MCF 10A (cell line): Measurements from ENCODE around the gene NPPA. TPM values are rescaled to one million over a fixed set of nuclear protein-coding genes. Genes with fewer than 3 reads are reported as not detected.

Source experiments
- BruUV-seq: library from RNA; stranded (reverse); fragments of 400-500 nt; replicated peaks from 2 replicates; lab custom pipeline; 2021; lab: Mats Ljungman, UMichigan
- CTCF ChIA-PET: fragments of 300-600 bp; sonication (Branson Sonifier 250); formaldehyde crosslinking; extraction: SDS; loops from one replicate; lab custom pipeline; 2021; ENCODE audit warnings: antibody characterized with exemption, inconsistent platforms; lab: Yijun Ruan, JAX
- POLR2A ChIA-PET: fragments of 300-600, 350-650 bp; sonication (Branson Sonifier 250); formaldehyde crosslinking; extraction: SDS; loops from one replicate; lab custom pipeline; 2020; ENCODE audit warnings: antibody characterized with exemption, inconsistent platforms; lab: Yijun Ruan, JAX
- DNase-seq: peaks from one replicate; pipeline ENCODE4 v3.0.0-alpha.2; 2018; ENCODE audit not compliant: unreplicated experiment
- H3K27ac Mint-ChIP-seq: one replicate; pipeline ENCODE4 v1.8.0; 2022; ENCODE audit warnings: mild to moderate bottlenecking, low read depth, mixed read lengths; ENCODE audit not compliant: unreplicated experiment
- H3K27me3 Mint-ChIP-seq: one replicate; pipeline ENCODE4 v1.8.0; 2022; ENCODE audit warnings: mixed read lengths; ENCODE audit not compliant: insufficient read depth, unreplicated experiment
- H3K36me3 Mint-ChIP-seq: one replicate; pipeline ENCODE4 v1.8.0; 2022; ENCODE audit warnings: mild to moderate bottlenecking, moderate library complexity, mixed read lengths; ENCODE audit not compliant: insufficient read depth, unreplicated experiment
- H3K4me1 Mint-ChIP-seq: one replicate; pipeline ENCODE4 v1.8.0; 2022; ENCODE audit warnings: mixed read lengths; ENCODE audit not compliant: insufficient read depth, unreplicated experiment
- H3K4me3 Mint-ChIP-seq: one replicate; pipeline ENCODE4 v1.8.0; 2022; ENCODE audit warnings: mild to moderate bottlenecking, moderate library complexity, mixed read lengths; ENCODE audit not compliant: unreplicated experiment
- H3K9me3 Mint-ChIP-seq: one replicate; pipeline ENCODE4 v1.8.0; 2022; ENCODE audit warnings: mixed read lengths; ENCODE audit not compliant: unreplicated experiment
- intact Hi-C: fragments of 100-400 bp; cut with micrococcal nuclease; formaldehyde crosslinking; loops from 2 replicates; pipeline ENCODE4 v1.14.1; 2022
- total RNA-seq: library from RNA; stranded (reverse); gene quantifications from 2 replicates; pipeline ENCODE4 v1.2.3, GENCODE V29; 2022
- TF ChIP-seq, protein P1 (sequence below): fragments of 200-600 bp; IDR thresholded peaks from one replicate; pipeline ENCODE4 v1.8.0; 2022; ENCODE audit warnings: antibody characterized with exemption, mild to moderate bottlenecking; ENCODE audit not compliant: unreplicated experiment

Gene NPPA
- total RNA-seq, 1 experiment from 2014 or later, result not detected

DNA sequence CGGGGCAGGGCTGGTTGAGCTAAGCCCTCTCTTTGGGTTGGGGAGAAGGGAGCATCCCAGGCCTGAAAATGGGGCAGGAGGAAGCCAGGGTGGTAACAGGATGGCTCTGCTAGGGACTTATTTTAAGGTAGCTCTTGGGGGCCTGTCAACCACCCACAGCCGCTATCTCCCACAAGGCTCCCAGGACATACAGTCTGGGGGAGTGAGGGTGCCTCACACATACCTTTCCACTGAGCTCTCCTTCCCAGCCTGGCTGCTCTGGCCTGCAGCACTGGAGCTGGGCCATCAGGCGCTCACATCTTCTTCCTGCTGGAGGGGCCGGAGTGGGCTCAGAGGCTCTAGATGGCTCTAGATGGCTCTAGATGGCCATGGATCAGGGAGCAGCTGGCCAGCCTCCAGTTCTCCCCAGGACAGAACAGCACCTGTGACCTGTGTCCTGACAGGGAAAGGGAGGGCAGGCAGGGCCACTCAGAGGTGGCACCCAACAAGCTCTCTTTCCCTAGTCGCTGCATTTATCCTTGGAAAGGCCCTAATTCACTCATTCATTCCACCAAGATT is 22.1 kb upstream of the NPPA start:
- Mint-ChIP-seq H3K9me3 (no peaks in the 10 kb centered on the region), H3K4me1 (no peaks in the 10 kb centered on the region), H3K27ac (no peak overlapping the region), H3K4me3 (no peak overlapping the region), H3K27me3 (peaks cover 72% of the 10 kb centered on the region), H3K36me3 (peaks cover 7% of the 10 kb centered on the region)
- CTCF ChIA-PET, result interaction anchor here (0.7 to 1.3 kb wide), 3 partner anchors 15 to 25 kb away, joined by 3 read pairs; no protein-coding TSS in a partner anchor
- no TSS peak for BruUV-seq
- no peak for DNase-seq
- POLR2A ChIA-PET, result interaction anchor here (1.4 kb wide), 1 partner anchor 38 kb away, joined by 5 read pairs; no protein-coding TSS in a partner anchor
- intact Hi-C loops, result no loop called here
- TF ChIP-seq, protein P1, sequence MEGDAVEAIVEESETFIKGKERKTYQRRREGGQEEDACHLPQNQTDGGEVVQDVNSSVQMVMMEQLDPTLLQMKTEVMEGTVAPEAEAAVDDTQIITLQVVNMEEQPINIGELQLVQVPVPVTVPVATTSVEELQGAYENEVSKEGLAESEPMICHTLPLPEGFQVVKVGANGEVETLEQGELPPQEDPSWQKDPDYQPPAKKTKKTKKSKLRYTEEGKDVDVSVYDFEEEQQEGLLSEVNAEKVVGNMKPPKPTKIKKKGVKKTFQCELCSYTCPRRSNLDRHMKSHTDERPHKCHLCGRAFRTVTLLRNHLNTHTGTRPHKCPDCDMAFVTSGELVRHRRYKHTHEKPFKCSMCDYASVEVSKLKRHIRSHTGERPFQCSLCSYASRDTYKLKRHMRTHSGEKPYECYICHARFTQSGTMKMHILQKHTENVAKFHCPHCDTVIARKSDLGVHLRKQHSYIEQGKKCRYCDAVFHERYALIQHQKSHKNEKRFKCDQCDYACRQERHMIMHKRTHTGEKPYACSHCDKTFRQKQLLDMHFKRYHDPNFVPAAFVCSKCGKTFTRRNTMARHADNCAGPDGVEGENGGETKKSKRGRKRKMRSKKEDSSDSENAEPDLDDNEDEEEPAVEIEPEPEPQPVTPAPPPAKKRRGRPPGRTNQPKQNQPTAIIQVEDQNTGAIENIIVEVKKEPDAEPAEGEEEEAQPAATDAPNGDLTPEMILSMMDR, result no peak

DNA sequence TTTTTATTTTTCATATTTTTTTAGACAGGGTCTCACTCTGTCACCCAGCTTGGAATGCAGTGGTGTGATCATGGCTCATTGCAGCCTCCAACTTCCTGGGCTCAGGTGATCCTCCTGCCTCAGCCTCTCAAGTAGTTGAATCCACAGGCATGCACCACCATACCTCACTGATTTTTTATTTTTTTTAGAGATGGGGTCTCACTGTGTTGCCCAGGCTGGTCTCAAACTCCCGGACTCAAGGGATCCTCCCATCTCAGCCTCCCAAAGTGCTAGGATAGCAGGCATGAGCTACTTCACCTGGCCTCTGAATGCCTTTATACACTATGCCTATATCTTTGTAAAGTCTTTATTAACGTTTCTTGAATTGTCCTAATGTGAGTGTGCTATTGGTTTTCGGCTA is 21.5 kb upstream of the NPPA start:
- H3K27ac Mint-ChIP-seq, result no peak overlapping the region
- peaks cover 68% of the 10 kb centered on the region for H3K27me3 Mint-ChIP-seq
- no peak for DNase-seq
- H3K36me3 Mint-ChIP-seq, result peaks cover 7% of the 10 kb centered on the region
- ChIA-PET CTCF (interaction anchor here (0.9 to 1.3 kb wide), 2 partner anchors 14 to 24 kb away, joined by 3 read pairs; no protein-coding TSS in a partner anchor), POLR2A (no interaction called here)
- H3K4me1 Mint-ChIP-seq, result no peaks in the 10 kb centered on the region
- no TSS peak for BruUV-seq
- TF ChIP-seq, protein P1, result no peak
- H3K9me3 Mint-ChIP-seq, result no peaks in the 10 kb centered on the region
- no peak overlapping the region for H3K4me3 Mint-ChIP-seq
- intact Hi-C loops, result no loop called here

DNA sequence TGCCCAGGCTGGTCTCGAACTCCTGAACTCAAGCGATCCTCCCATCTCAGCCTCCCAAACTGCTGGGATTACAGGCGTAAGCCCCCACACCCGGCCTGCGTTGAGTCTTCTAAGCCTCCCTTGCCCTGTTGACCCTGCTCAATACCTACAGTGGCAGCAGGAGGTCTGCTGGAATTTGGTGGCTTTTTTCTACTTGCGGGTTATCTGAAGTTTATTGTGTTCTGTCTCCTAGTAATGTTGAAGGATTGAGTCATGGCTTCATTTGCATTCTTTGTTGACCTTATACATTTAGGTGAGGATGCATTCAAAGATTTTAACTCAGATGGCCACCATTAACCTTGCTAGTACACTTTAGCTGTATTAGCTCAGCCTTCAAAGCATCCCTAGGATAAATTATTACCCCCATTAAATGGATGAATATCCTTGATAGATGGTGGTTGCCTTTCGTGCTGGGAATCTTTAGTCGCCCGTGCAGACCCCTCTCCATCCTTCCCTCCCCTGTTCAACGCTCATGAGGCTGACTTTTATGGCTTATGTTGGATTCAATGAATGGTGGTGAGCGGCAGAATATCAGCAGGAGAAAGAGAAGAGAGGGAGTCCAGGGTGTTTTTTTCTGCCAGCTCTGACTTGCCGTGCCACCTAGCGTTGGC is 20.9 kb upstream of the NPPA start:
- intact Hi-C loops, result no loop called here
- Mint-ChIP-seq H3K4me1 (no peaks in the 10 kb centered on the region), H3K36me3 (peaks cover 7% of the 10 kb centered on the region), H3K27ac (no peak overlapping the region), H3K27me3 (peaks cover 61% of the 10 kb centered on the region), H3K4me3 (no peak overlapping the region), H3K9me3 (no peaks in the 10 kb centered on the region)
- TF ChIP-seq, protein P1, result no peak
- BruUV-seq, result no TSS peak
- POLR2A ChIA-PET, result no interaction called here
- CTCF ChIA-PET, result interaction anchor here (0.7 to 1.3 kb wide), 2 partner anchors 23 to 25 kb away, joined by 3 read pairs; no protein-coding TSS in a partner anchor
- DNase-seq, result no peak

DNA sequence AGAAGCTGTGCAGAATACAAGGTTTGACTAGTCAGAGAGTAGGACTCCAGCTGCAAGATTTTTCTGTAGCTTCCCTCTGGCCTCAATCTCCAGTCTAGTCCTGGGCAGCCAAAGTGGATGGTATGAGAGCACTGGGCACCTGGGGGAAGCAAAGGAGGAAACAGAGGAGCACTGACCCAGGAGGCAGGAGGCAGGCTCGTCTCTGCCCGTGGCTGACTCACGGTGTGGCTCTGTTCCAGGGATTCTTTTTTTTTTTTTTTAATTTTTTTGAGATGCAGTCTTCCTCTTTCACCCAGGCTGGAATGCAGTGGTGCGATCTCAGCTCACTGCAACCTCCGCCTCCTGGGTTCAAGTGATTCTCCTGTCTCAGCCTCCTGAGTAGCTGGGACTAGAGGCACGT is 15.3 kb upstream of the NPPA start:
- Mint-ChIP-seq H3K36me3 (no peaks in the 10 kb centered on the region), H3K27ac (no peak overlapping the region), H3K4me1 (no peaks in the 10 kb centered on the region), H3K9me3 (no peaks in the 10 kb centered on the region), H3K4me3 (no peak overlapping the region), H3K27me3 (peaks cover 58% of the 10 kb centered on the region)
- POLR2A ChIA-PET, result interaction anchor here (0.6 to 3.0 kb wide), 3 partner anchors 10 to 45 kb away, joined by 3 to 9 read pairs (median 3); no protein-coding TSS in a partner anchor
- BruUV-seq, result no TSS peak
- TF ChIP-seq, protein P1, result no peak
- CTCF ChIA-PET, result interaction anchor here (0.6 kb wide), 3 partner anchors 16 to 217 kb away, joined by 3 to 6 read pairs (median 5); no protein-coding TSS in a partner anchor
- intact Hi-C loops, result no loop called here
- peak; percentile 45 for DNase-seq
